Left lung (tissue), 10 donors: ENCODE data around the gene PRPF38B. TPM values are rescaled to one million over a fixed set of nuclear protein-coding genes. Genes with fewer than 3 reads are reported as not detected.

Experiments used
- ATAC-seq: fragments of 200-7000 bp; cut with Tn5 transposase; one replicate; pipeline ENCODE4 v1.9.1; 2020; ENCODE audit warnings: moderate library complexity
- DNase-seq, 4 donors: peaks; one replicate each; pipeline ENCODE4 v3.0.0-alpha.2; 2013 to 2020
- H3K27ac ChIP-seq, 2 donors: fragments of 200-600 bp; sonication (generic) in 1 of 2; one replicate each; pipeline versions ENCODE4 v1.5.0 to v1.8.0; 2020 to 2021
- H3K27me3 ChIP-seq, 2 donors: fragments of 200-600 bp; sonication (generic) in 1 of 2; one replicate each; pipeline versions ENCODE4 v1.5.0 to v1.8.0; 2020 to 2021
- H3K36me3 ChIP-seq, 2 donors: fragments of 200-600 bp; sonication (generic) in 1 of 2; one replicate each; pipeline versions ENCODE4 v1.5.0 to v1.8.0; 2020 to 2021
- H3K4me1 ChIP-seq, 2 donors: fragments of 200-600 bp; one replicate each; pipeline ENCODE4 v1.8.0; 2021
- H3K4me3 ChIP-seq, 2 donors: fragments of 200-600 bp; sonication (generic) in 1 of 2; one replicate each; pipeline versions ENCODE4 v1.5.0 to v1.8.0; 2020 to 2021; ENCODE audit warnings: mild to moderate bottlenecking in 1 of 2
- H3K9me3 ChIP-seq, 2 donors: fragments of 200-600 bp; sonication (generic) in 1 of 2; one replicate each; pipeline versions ENCODE4 v1.5.0 to v1.8.0; 2020 to 2021
- CTCF ChIP-seq, 2 donors: fragments of 200-600 bp; sonication (generic) in 1 of 2; IDR thresholded peaks; one replicate each; pipeline versions ENCODE4 v1.5.0 to v1.8.0; 2021; ENCODE audit warnings: antibody characterized with exemption in 2 of 2
- intact Hi-C, 2 donors: fragments of 100-400 bp; cut with DNase I; formaldehyde crosslinking; loops; one replicate each; pipeline versions ENCODE4 v1.11.2 to v1.14.2; 2022
- polyA plus RNA-seq, 6 donors: library from polyadenylated mRNA; unstranded; fragments of 120-200 nt; gene quantifications; one replicate each; pipeline ENCODE4 v1.2.1, GENCODE V29; 2013; ENCODE audit not compliant: insufficient read length in 6 of 6
- total RNA-seq, 2 donors: library from RNA; stranded (reverse); fragmentation: NEBNext Ultra II Directional; extraction: Animal tissue kit (Norgen Biotek cat#: 25700); gene quantifications; one replicate each; pipeline ENCODE4 v1.2.1, GENCODE V29; 2021
- donor health status: DM: no; HTN: yes; CAD: no.
- donor health status: DM: no; HTN: no; CAD: no.

Gene PRPF38B
- total and polyA plus RNA-seq, 8 donors: 24.7 to 95.5 (median 86.2) TPM

- intact Hi-C loops: no loop called here
- TF ChIP-seq CTCF (IDR thresholded peaks at IDR 0.05): no peak
- H3K4me3 ChIP-seq: no peak overlapping the region
- H3K36me3 ChIP-seq: no peaks in the 10 kb centered on the region
- no peak overlapping the region for H3K27ac ChIP-seq
- ATAC-seq (no peak), DNase-seq (no peak)
- H3K27me3 ChIP-seq: peaks cover 0 to 3% of the 10 kb centered on the region in 2 donors
- no peaks in the 10 kb centered on the region for H3K9me3 ChIP-seq
- H3K4me1 ChIP-seq: peaks cover 0 to 4% of the 10 kb centered on the region in 2 donors
These were observed 25.7 kb downstream of the PRPF38B start for GRCh38 chr1:108717774-108718316.

GRCh38 chr1:108718927-108719655 is 27.0 kb downstream of the PRPF38B start:
- DNase-seq: no peak
- Histone ChIP-seq H3K27me3 (peaks cover 0 to 3% of the 10 kb centered on the region in 2 donors), H3K4me1 (peaks cover 0 to 4% of the 10 kb centered on the region in 2 donors), H3K9me3 (no peaks in the 10 kb centered on the region), H3K4me3 (no peak overlapping the region), H3K36me3 (no peaks in the 10 kb centered on the region), H3K27ac (no peak overlapping the region)
- TF ChIP-seq CTCF (IDR thresholded peaks at IDR 0.05): no peak
- no peak for ATAC-seq
- intact Hi-C loops: no loop called here

- Histone ChIP-seq H3K27ac (no peak overlapping the region), H3K36me3 (no peaks in the 10 kb centered on the region), H3K9me3 (no peaks in the 10 kb centered on the region), H3K4me1 (peaks cover 0 to 4% of the 10 kb centered on the region in 2 donors), H3K27me3 (peaks cover 0 to 3% of the 10 kb centered on the region in 2 donors), H3K4me3 (no peak overlapping the region)
- ATAC-seq (peak; percentile 52), DNase-seq (no peak)
- intact Hi-C loops: no loop called here
- TF ChIP-seq CTCF (IDR thresholded peaks at IDR 0.05): no peak
These were observed 27.7 kb downstream of the PRPF38B start for GRCh38 chr1:108719656-108720435.

GRCh38 chr1:108722292-108722691 is 30.2 kb downstream of the PRPF38B start:
- ATAC-seq (no peak), DNase-seq (peak in 1 of 4 donors; percentile 10)
- H3K36me3 ChIP-seq: no peaks in the 10 kb centered on the region
- no peak overlapping the region for H3K27ac ChIP-seq
- H3K4me3 ChIP-seq: no peak overlapping the region
- H3K27me3 ChIP-seq: peaks cover 0 to 3% of the 10 kb centered on the region in 2 donors
- intact Hi-C loops: no loop called here
- no peak for TF ChIP-seq CTCF (IDR thresholded peaks at IDR 0.05)
- H3K9me3 ChIP-seq: no peaks in the 10 kb centered on the region
- H3K4me1 ChIP-seq: peaks cover 0 to 4% of the 10 kb centered on the region in 2 donors

- Histone ChIP-seq H3K36me3 (no peaks in the 10 kb centered on the region), H3K27me3 (no peaks in the 10 kb centered on the region), H3K4me1 (peaks cover 0 to 4% of the 10 kb centered on the region in 2 donors), H3K27ac (no peak overlapping the region), H3K9me3 (no peaks in the 10 kb centered on the region), H3K4me3 (no peak overlapping the region)
- intact Hi-C loops: no loop called here
- TF ChIP-seq CTCF (IDR thresholded peaks at IDR 0.05): no peak
- ATAC-seq (no peak), DNase-seq (no peak)
These were observed 33.8 kb downstream of the PRPF38B start for GRCh38 chr1:108725906-108726305.
